CD4-positive, alpha-beta T cell treated with Interleukin-1 beta for 1 hour (primary cell): Measurements from ENCODE around the gene TEX261.

Experiments used
- DNase-seq, 2 donors: peaks; one replicate each; pipeline ENCODE4 v3.0.0-alpha.2; 2020 to 2022

Gene TEX261

GRCh38 chr2:70981421-70981820 is 13.3 kb downstream of the TEX261 start:
- no peak for DNase-seq

DNA sequence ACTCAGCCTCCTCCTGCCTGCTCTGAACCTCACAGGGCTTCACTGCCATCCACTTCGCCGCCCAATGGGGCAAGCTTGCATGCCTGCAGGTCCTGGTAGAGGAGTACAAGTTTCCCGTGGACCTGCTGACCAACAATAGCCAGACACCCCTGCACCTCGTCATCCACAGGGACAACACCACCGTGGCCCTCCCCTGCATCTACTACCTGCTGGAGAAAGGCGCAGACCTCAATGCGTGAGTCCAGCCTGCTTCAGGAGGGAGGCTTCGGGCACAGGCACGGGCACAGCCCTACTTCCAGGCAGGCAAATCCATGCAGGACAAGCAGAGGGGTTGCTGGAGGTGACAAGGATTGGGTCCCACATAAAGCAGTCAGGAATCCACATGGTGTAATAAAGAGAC is 15.0 kb downstream of the TEX261 start:
- no peak for DNase-seq

DNA sequence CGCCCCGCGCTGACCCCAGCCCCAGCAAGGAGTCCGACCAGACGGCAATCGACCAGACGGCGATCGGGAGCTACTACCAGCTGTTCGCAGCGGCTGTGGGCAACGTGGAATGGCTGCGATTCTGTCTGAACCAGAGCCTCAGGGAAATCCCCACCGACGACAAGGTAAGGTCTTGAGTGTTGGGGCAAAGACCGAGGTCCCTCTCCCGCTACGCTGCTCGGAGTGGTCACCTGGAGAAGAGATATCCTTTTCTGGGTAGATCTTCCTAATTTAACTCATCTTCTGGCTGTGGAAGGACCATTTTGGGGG is 15.5 kb downstream of the TEX261 start:
- DNase-seq: no peak

- DNase-seq: peak in 1 of 2 donors; percentile 15
Measured at GRCh38 chr2:70978341-70979179, 16.1 kb downstream of the TEX261 start, which contains the start of gene ANKRD53. Gene ANKRD53, plus strand, starts transcription at chr2:70978630. Its CDS starts 16 bp downstream, at chr2:70978646.

DNA sequence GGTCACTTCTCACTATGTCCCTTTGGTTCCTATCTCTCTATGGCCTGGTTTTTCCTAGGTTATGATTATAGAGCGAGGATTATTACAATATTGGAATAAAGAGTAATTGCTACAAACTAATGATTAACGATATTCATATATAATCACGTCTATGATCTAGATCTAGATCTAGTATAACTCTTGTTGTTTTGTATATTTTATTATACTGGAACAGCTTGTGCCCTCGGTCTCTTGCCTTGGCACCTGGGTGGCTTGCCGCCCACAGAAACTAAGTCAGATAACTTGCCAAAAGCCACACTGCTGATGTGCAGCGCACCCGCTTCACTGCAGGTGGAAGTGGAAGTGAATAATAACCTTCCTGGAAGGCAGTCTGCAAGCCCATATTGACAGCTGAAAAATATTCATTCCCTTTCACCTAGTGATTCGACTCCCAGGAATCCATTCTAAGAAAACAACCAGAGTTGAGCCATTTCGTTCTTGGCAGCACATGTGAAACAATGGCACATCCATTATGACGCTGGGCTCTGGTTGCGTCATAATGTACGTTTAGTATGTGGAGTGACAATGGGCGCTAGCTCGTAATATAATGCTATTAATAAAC is 17.0 kb downstream of the TEX261 start:
- DNase-seq: peak; percentile 33 to 34

- DNase-seq: no peak
Measured at GRCh38 chr2:70975237-70975636, 19.4 kb downstream of the TEX261 start.

DNA sequence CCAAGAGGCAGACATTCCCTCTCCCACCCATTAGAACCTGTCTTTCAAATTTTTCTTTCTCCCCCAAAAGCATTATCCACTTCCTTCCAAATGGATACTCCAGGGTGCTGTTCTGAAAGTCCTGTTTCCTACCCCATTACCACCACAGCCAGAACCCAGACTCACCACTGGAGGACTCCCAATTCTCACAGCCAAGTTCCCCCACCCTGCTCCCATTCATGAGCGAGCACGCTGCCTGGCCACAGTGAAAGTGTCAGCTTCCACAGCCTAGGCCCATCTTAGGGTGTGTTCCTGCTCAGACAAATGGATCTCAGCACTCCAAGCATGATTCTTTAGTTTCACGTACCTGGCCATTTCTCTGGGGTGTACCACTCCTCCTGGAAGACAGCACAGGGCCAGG is 20.1 kb downstream of the TEX261 start:
- no peak for DNase-seq

DNA sequence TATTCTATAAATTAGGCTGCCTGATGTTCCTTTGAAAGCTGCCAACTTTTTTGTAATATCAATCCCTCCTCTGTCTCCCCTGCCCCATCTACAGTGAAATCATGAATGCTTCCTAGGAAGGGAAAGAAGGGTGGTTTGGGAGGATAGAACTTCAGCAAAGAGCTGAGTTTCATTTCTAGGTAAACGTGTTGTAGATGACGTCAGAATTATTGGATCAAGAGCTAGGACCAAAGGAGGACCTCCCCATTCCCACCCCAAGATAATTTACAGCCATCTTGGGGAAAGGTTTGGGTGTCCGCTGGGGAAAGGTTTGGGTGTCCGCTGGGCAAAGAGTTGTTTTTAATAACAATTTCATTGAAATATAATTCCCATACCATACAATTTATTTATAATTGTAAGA is 27.5 kb downstream of the TEX261 start:
- DNase-seq: no peak

- DNase-seq: no peak
Measured at GRCh38 chr2:70966681-70967080, 28.0 kb downstream of the TEX261 start.

DNA sequence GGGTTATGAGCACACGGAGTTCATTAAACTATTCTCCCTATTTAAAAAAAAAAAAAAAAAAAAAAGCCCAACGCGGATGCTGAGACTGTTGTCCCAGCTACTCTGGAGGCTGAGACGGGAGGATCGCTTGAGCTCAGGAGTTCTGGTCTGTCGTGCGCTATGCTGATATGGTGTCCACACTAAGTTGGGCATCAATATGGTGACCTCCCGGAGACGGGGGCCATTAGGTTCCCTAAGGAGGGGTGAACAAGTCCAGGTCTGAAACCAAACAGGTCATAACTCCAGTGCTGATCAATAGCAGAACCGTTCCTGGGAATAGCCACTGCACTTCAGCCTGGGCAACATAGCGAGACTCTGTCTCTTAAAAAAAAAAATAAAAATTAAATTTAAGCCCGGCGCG is 29.2 kb downstream of the TEX261 start:
- no peak for DNase-seq

GRCh38 chr2:70964596-70965386 is 29.9 kb downstream of the TEX261 start:
- DNase-seq: peak; percentile 81 to 84

DNA sequence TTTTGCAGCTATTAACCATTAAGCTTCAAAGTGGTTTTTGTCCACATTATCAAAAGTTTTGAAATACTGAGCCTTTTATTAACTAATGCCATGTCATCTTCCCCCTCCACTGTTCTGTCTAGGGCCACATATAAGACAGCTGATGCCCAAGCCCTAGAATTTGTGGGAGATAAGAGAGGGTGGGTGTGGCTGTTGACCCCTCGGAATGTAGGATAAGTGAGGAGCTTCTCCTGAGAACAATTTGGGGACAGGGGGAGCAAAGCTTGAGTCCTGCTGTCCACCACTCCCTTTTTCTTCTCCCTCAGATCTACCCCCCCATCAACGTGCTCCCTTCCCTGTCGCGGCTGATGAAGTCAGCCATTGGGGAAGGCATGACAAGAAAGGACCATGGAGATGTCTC is 30.5 kb downstream of the TEX261 start:
- no peak for DNase-seq

DNA sequence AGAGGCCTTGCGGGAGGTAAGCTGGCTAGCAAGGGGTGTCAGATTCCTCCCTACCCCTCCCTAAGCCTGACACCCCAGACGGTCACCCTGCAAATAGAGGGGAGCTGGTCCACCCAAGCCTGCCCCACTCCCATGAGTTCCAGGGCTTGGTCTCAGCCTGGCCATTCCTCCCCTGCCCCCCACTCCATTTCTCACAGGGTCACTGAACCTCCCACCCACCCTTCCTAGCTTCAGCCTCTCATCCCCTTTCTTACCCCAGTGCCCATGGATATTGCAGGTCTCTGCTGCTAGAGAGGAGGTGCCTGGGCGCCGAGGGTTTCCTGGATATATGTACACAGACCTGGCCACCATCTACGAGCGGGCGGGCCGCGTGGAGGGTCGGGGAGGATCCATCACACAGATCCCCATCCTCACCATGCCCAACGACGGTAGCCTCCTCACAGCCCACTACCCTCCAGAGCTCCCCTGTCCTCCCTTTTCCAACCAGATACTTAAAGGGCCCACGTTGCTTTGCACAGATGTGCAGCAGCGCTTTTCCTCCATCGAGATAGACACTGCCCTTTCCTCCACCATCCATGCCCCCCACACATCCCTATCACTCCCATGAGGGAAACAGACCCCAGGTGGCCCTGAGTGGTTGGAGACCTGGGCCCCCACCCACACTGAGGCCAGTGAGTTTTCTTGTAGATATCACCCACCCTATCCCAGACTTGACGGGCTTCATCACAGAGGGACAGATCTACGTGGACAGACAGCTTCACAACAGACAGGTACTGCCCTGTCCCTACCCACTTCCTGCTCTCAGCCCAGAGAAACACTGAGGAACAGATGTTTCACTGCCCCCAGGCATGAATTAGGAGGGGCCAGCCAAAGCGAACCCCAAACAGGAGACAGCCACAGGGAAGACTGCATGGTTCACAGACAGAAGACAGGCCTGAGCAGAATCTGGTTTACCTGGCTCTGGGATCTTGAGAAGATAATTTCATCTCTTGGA is 31.5 kb downstream of the TEX261 start:
- DNase-seq: no peak

DNA sequence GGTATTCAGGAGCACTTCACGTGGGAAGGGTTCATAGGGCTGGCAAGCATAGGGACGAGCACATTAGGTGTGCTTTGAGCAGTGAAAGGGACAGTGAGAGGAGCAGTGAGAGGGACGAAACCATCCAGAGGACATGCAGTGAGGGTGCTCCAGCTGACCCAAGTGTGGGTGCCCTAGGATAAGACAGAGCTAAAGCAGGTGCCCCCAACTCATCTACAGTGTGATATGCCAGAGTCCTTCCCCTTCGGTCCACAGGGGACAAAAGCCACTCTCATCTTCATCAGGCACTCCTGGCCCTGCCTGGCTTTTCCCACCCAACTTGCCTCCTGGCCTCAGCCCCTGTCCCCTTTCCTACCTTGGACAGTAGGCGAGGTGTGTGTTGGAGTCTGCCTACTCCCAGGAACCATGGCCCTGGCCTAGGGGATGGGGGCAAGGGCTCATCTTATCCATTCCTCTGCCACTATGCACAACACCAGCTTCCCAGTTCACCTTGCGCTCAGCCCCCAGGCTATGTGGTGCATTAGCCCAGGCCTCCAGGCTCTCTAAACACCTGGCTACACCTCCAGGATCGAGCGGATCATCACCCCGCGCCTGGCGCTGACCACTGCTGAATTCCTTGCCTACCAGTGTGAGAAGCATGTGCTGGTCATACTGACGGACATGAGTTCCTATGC is 32.3 kb downstream of the TEX261 start:
- no peak for DNase-seq

GRCh38 chr2:70961648-70961994 is 33.1 kb downstream of the TEX261 start:
- no peak for DNase-seq

- DNase-seq: no peak
Measured at GRCh38 chr2:70960833-70961647, 33.6 kb downstream of the TEX261 start.

GRCh38 chr2:70959851-70960832 is 34.5 kb downstream of the TEX261 start:
- DNase-seq: no peak

- no peak for DNase-seq
Measured at GRCh38 chr2:70959271-70959761, 35.4 kb downstream of the TEX261 start.

DNA sequence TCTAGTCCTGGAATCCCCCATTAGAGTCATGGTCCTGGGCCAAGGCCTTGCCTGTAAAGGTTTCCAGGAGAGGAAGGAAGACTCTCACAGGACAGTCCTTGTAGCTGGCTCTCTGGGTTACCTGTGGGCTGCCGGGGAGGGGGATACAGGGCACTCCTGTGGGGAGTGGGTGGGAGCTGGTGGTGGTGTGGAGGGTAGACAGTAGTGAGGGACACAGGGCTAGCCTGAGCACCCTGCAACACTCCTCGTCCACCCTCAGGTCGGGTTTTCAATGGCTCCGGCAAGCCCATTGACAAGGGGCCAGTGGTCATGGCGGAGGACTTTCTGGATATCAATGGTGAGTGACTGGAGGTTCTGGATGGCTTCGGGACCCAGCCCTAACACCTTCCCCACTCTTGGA is 35.9 kb downstream of the TEX261 start:
- no peak for DNase-seq

GRCh38 chr2:70957798-70958197 is 36.9 kb downstream of the TEX261 start:
- DNase-seq: no peak
